H1 (cell line): ENCODE data around the gene F11. TPM values are rescaled to one million over a fixed set of nuclear protein-coding genes. Genes with fewer than 3 reads are reported as not detected.

Experiments
- CTCF ChIA-PET: fragments of 300-600 bp; sonication (Branson Sonifier 250); formaldehyde crosslinking; loops from one replicate; lab custom pipeline; 2021; ENCODE audit not compliant: partially characterized antibody; lab: Charles Lee
- POLR2A ChIA-PET: fragments of 300-600 bp; sonication (Branson Sonifier 250); formaldehyde crosslinking; loops from one replicate; lab custom pipeline; 2021; ENCODE audit warnings: inconsistent platforms; ENCODE audit not compliant: partially characterized antibody; lab: Charles Lee
- DNase-seq, 2 experiments: peaks; one replicate each; pipeline versions ENCODE4 v3.0.0 to v3.0.0-alpha.2; 2010 to 2022; ENCODE audit warnings: low spot score in 2 of 2, low read depth in 1 of 2, mixed read lengths in 1 of 2
- FAIRE-seq: peaks from 2 replicates; lab custom pipeline; 2011; peaks lifted over from hg19 to GRCh38; lab: Jason Lieb, UNC
- H2AFZ ChIP-seq: 2 replicates; pipeline ENCODE4 v1.8.1; 2012; ENCODE audit warnings: low read length, inconsistent platforms
- H2AK5ac ChIP-seq: 2 replicates; pipeline ENCODE4 v1.6.1; 2013; ENCODE audit warnings: low read depth, low read length
- H2BK120ac ChIP-seq: replicated peaks from 2 replicates; pipeline ENCODE3; 2013; ENCODE audit warnings: low read depth, low read length, inconsistent platforms
- H2BK12ac ChIP-seq: 2 replicates; pipeline ENCODE4 v1.6.1; 2013; ENCODE audit warnings: low read depth, low read length
- H2BK15ac ChIP-seq: 2 replicates; pipeline ENCODE4 v1.6.1; 2013; ENCODE audit warnings: low read length
- H2BK20ac ChIP-seq: 2 replicates; pipeline ENCODE4 v1.6.1; 2013; ENCODE audit warnings: low read length
- H2BK5ac ChIP-seq: 2 replicates; pipeline ENCODE4 v1.6.1; 2013; ENCODE audit warnings: low read depth, low read length
- H3K14ac ChIP-seq: 2 replicates; pipeline ENCODE4 v1.6.1; 2013; ENCODE audit warnings: inconsistent platforms; ENCODE audit not compliant: insufficient read length
- H3K18ac ChIP-seq: 2 replicates; pipeline ENCODE4 v1.6.1; 2013; ENCODE audit warnings: low read length; ENCODE audit errors: extremely low read depth
- H3K23ac ChIP-seq: 2 replicates; pipeline ENCODE4 v1.6.1; 2013; ENCODE audit warnings: inconsistent platforms; ENCODE audit not compliant: insufficient read length
- H3K23me2 ChIP-seq: 2 replicates; pipeline ENCODE4 v1.6.1; 2013; ENCODE audit warnings: low read depth, low read length
- H3K27ac ChIP-seq: 2 replicates; pipeline ENCODE4 v1.6.1; 2011; ENCODE audit warnings: low read depth, low read length, inconsistent platforms
- H3K27me3 ChIP-seq, 4 experiments: replicated peaks in 1 of 4; 1 replicate in 1 of 4; 2 replicates in 3 of 4; pipeline versions ENCODE4 v1.6.1 to v1.8.1; 2011 to 2013; ENCODE audit warnings: low read length in 3 of 4, mild to moderate bottlenecking in 3 of 4, inconsistent platforms in 2 of 4, mixed read lengths in 2 of 4, moderate library complexity in 1 of 4; ENCODE audit not compliant: control insufficient read depth in 3 of 4, insufficient read depth in 3 of 4; ENCODE audit errors: extremely low read depth in 1 of 4
- H3K36me3 ChIP-seq, 4 experiments: 2 replicates each; pipeline versions ENCODE4 v1.6.1 to v1.8.1; 2011 to 2013; ENCODE audit warnings: mild to moderate bottlenecking in 4 of 4, low read length in 3 of 4, moderate library complexity in 2 of 4, control low read depth in 1 of 4, inconsistent platforms in 1 of 4; ENCODE audit not compliant: insufficient read depth in 4 of 4, control insufficient read depth in 2 of 4
- H3K4ac ChIP-seq: replicated peaks from 2 replicates; pipeline ENCODE3; 2013; ENCODE audit warnings: low read length, low read depth, mixed read lengths, inconsistent platforms; ENCODE audit not compliant: insufficient read length
- H3K4me1 ChIP-seq, 4 experiments: replicated peaks in 1 of 4; 1 replicate in 1 of 4; 2 replicates in 3 of 4; pipeline versions ENCODE4 v1.6.1 to v1.8.1; 2011 to 2013; ENCODE audit warnings: low read length in 3 of 4, inconsistent platforms in 2 of 4, mixed read lengths in 1 of 4; ENCODE audit not compliant: insufficient read depth in 4 of 4, control insufficient read depth in 3 of 4
- H3K4me2 ChIP-seq, 2 experiments: 2 replicates each; pipeline versions ENCODE4 v1.6.1 to v1.8.1; 2011 to 2013; ENCODE audit warnings: low read depth in 2 of 2, low read length in 2 of 2, control low read depth in 1 of 2, inconsistent platforms in 1 of 2, mild to moderate bottlenecking in 1 of 2; ENCODE audit not compliant: insufficient read depth in 1 of 2
- H3K4me3 ChIP-seq, 4 experiments: fragments of 200-600, 300-600 bp in 1 of 4; sonication (generic), shearing (Covaris generic), sonication (Bioruptor Twin) in 1 of 4; 2 replicates each; pipeline versions ENCODE4 v1.5.1 to v1.8.1; 2011 to 2016; ENCODE audit warnings: low read length in 4 of 4, low read depth in 3 of 4, control low read depth in 2 of 4, inconsistent platforms in 2 of 4, mild to moderate bottlenecking in 2 of 4, mixed read lengths in 1 of 4, moderate library complexity in 1 of 4; ENCODE audit not compliant: insufficient read depth in 2 of 4; ENCODE audit errors: extremely low read depth in 1 of 4
- H3K56ac ChIP-seq: replicated peaks from 2 replicates; pipeline ENCODE3; 2013; ENCODE audit warnings: low read depth, mild to moderate bottlenecking, mixed read lengths, low read length, inconsistent platforms; ENCODE audit not compliant: insufficient read length
- H3K79me1 ChIP-seq: 2 replicates; pipeline ENCODE4 v1.6.1; 2013; ENCODE audit warnings: low read depth, low read length, control low read depth
- H3K79me2 ChIP-seq, 2 experiments: 2 replicates each; pipeline versions ENCODE4 v1.6.1 to v1.8.1; 2012 to 2013; ENCODE audit warnings: low read length in 2 of 2, mild to moderate bottlenecking in 2 of 2, inconsistent platforms in 1 of 2; ENCODE audit not compliant: insufficient read depth in 2 of 2, control insufficient read depth in 1 of 2
- H3K9ac ChIP-seq, 4 experiments: replicated peaks in 1 of 4; 1 replicate in 1 of 4; 2 replicates in 3 of 4; pipeline versions ENCODE4 v1.6.1 to v1.8.1; 2011 to 2013; ENCODE audit warnings: low read depth in 3 of 4, low read length in 3 of 4, control low read depth in 2 of 4, mild to moderate bottlenecking in 2 of 4, moderate library complexity in 2 of 4, inconsistent platforms in 1 of 4; ENCODE audit errors: extremely low read depth in 1 of 4
- H3K9me3 ChIP-seq, 2 experiments: 2 replicates each; pipeline versions ENCODE4 v1.6.1 to v1.8.1; 2012 to 2013; ENCODE audit warnings: mild to moderate bottlenecking in 2 of 2, moderate library complexity in 2 of 2, control low read depth in 1 of 2, inconsistent platforms in 1 of 2, low read depth in 1 of 2, low read length in 1 of 2, mixed read lengths in 1 of 2; ENCODE audit not compliant: insufficient read depth in 2 of 2
- H4K20me1 ChIP-seq, 2 experiments: replicated peaks in 1 of 2; 2 replicates each; pipeline versions ENCODE3 to v1.8.1; 2011 to 2013; ENCODE audit warnings: inconsistent platforms in 2 of 2, low read length in 2 of 2, mild to moderate bottlenecking in 1 of 2; ENCODE audit not compliant: insufficient read depth in 2 of 2, control insufficient read depth in 1 of 2
- H4K5ac ChIP-seq: 2 replicates; pipeline ENCODE4 v1.6.1; 2013; ENCODE audit warnings: low read length, low read depth, mixed read lengths, inconsistent platforms; ENCODE audit not compliant: insufficient read length
- H4K8ac ChIP-seq: 2 replicates; pipeline ENCODE4 v1.8.0; 2013; ENCODE audit warnings: mild to moderate bottlenecking, moderate library complexity, low read length, inconsistent platforms; ENCODE audit not compliant: insufficient read depth; ENCODE audit errors: extremely low read depth
- H4K91ac ChIP-seq: replicated peaks from 2 replicates; pipeline ENCODE3; 2013; ENCODE audit warnings: low read length, mixed read lengths, inconsistent platforms; ENCODE audit not compliant: insufficient read length
- ASH2L ChIP-seq: fragments of 200-600, 300-600 bp; sonication (generic); IDR thresholded peaks from one replicate; pipeline ENCODE4 v1.7.1; 2017; ENCODE audit warnings: low read length
- BRCA1 ChIP-seq: IDR thresholded peaks from 2 replicates; pipeline ENCODE4 v1.6.1; 2012; ENCODE audit warnings: low read depth, low read length, improper control_type of control experiment
- CTBP2 ChIP-seq: IDR thresholded peaks from 2 replicates; pipeline ENCODE4 v1.7.0; 2011; ENCODE audit warnings: borderline replicate concordance, mild to moderate bottlenecking, moderate library complexity, mixed read lengths, low read length; ENCODE audit not compliant: insufficient read depth, insufficient read length
- HDAC6 ChIP-seq: IDR thresholded peaks from one replicate; pipeline ENCODE4 v1.7.1; 2012; ENCODE audit warnings: low read depth, mild to moderate bottlenecking, inconsistent platforms, low read length, moderate library complexity
- POLR2A ChIP-seq, 2 experiments: IDR thresholded peaks; 1 replicate in 1 of 2; 2 replicates in 1 of 2; pipeline ENCODE4 v1.6.1; 2011; ENCODE audit warnings: low read depth in 2 of 2, low read length in 2 of 2, mild to moderate bottlenecking in 2 of 2; ENCODE audit errors: control extremely low read depth in 1 of 2
- RXRA ChIP-seq: IDR thresholded peaks from 2 replicates; pipeline ENCODE4 v1.6.1; 2011; ENCODE audit warnings: low read depth, mild to moderate bottlenecking, low read length, moderate library complexity; ENCODE audit not compliant: insufficient read depth
- WGBS, 2 experiments: shearing (Covaris generic) in 1 of 2; methylation state at CpG; one replicate each; pipeline versions ENCODE4 v1.1.6 to v1.1.7; 2013 to 2015; ENCODE audit warnings: low lambda C conversion rate in 2 of 2, mixed read lengths in 2 of 2, inconsistent platforms in 1 of 2, low coverage in 1 of 2, missing lambda C conversion rate in 1 of 2; ENCODE audit not compliant: insufficient replicate concordance in 2 of 2, insufficient coverage in 1 of 2, insufficient read length in 1 of 2; ENCODE audit errors: extremely low coverage in 1 of 2, missing lambda C conversion rate in 1 of 2; 5-methylcytosine and 5-hydroxymethylcytosine counted together
- polyA plus RNA-seq, 7 experiments: library from polyadenylated mRNA; depleted of rRNA in 3 of 7; stranded (reverse) in 5 of 7; unstranded in 2 of 7; fragments of >200 nt in 5 of 7; fragments of 200-250 nt in 2 of 7; gene quantifications; 1 replicate in 5 of 7; 2 replicates in 1 of 7; 4 replicates in 1 of 7; pipeline versions ENCODE4 v1.2.1 to v1.2.3, GENCODE V29; 2011 to 2013; ENCODE audit warnings: missing spikeins in 2 of 7, mixed read lengths in 2 of 7
- total RNA-seq: library from RNA; stranded (reverse); fragmentation: NEBNext Ultra II Directional; extraction: Animal tissue kit (Norgen Biotek cat#: 25700); gene quantifications from 2 replicates; pipeline ENCODE4 v1.2.1, GENCODE V29; 2021
- TF ChIP-seq, protein P1 (sequence below): IDR thresholded peaks from 2 replicates; pipeline ENCODE4 v1.6.1; 2012; ENCODE audit warnings: inconsistent platforms
- TF ChIP-seq, protein P2 (sequence below): IDR thresholded peaks from 2 replicates; pipeline ENCODE4 v1.6.1; 2011; ENCODE audit warnings: low read length, improper control_type of control experiment

F11 gene
- total and polyA plus RNA-seq, 2 of the 8 experiments (the other 6 are each of a cell fraction or from before 2014, with no cell fraction given), result 0.27 to 0.99 TPM

DNA sequence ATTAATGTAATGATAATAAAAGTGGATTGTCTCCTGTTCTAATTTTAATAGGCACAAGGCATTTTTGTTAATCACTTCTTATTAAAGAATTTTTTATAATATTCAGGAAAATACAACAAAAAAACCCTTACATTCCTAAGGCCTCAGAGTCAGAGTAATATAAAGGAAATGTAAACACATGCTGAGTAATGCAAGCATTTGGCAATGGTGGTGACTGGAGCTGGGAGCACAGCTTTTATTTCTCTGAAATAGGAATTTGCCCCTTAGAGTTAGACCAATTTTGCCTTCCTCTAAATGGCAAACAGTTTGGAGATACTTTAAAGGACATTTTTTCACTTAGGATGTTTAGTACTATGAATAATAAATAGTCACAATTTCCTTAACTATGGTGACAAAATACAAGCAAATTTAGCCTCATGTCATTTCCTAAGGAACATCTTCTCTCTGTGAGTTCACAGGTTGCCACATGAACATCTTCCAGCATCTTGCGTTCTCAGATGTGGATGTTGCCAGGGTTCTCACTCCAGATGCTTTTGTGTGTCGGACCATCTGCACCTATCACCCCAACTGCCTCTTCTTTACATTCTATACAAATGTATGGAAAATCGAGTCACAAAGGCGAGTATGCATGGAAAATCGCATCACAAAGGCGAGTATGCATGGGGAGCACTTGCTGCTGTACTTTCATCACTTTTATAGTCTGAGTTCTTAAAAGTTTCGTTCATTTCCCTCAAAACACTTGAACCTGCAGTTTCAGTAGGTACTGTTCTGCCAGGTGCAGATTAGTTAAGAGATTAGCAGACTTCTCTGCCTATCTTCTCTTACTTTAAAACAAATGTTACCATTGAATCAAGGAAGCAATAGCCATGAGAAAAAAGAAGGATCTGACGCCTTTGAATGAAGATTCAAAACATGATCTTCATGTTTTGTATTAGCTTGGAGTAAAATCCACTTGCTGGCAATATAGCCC lies 15.9 kb upstream of the F11 start:
- Histone ChIP-seq H4K5ac (peak overlapping the region; percentile 85), H3K14ac (no peak overlapping the region), H4K8ac (no peak overlapping the region), H2BK15ac (no peak overlapping the region), H2BK20ac (peak overlapping the region; percentile 97), H3K4me3 (peak overlapping the region in 1 of 4 experiments; percentile 45; a peak in 2 of 8 replicates), H2BK5ac (peak overlapping the region; percentile 99), H3K79me2 (peaks cover 0 to 24% of the 10 kb centered on the region in 2 experiments; a peak in 3 of 4 replicates), H3K4me1 (peaks cover 7 to 26% (median 23%) of the 10 kb centered on the region in 4 experiments; a peak in 6 of 7 replicates), H3K4ac (peak overlapping the region; percentile 40), H3K27ac (peak overlapping the region; percentile 91), H3K9me3 (no peaks in the 10 kb centered on the region; a peak in 1 of 4 replicates), H2AK5ac (peak overlapping the region; percentile 72), H3K36me3 (peaks cover 0 to 20% (median 9%) of the 10 kb centered on the region in 4 experiments; a peak in 4 of 8 replicates), H3K4me2 (peak overlapping the region; percentile 51 to 59), H2BK12ac (peak overlapping the region; percentile 91), H4K20me1 (no peaks in the 10 kb centered on the region), H2BK120ac (peak overlapping the region; percentile 91), H3K27me3 (no peaks in the 10 kb centered on the region), H3K23me2 (peaks cover 6% of the 10 kb centered on the region; the same call in 1 of the 2 replicates), H3K23ac (no peak overlapping the region), H3K18ac (peak overlapping the region; percentile 79; the same call in 1 of the 2 replicates), H3K56ac (peak overlapping the region; percentile 36), H4K91ac (peak overlapping the region; percentile 67), H3K79me1 (no peaks in the 10 kb centered on the region), H2AFZ (no peak overlapping the region), H3K9ac (peak overlapping the region in 3 of 4 experiments; percentile 14 to 56 (median 47); a peak in 3 of 7 replicates)
- 2% methylated on average over 8 of the region's 8 CpGs; no CpG with 5 or more reads in 1 of the 2 experiments for WGBS, 2 experiments
- no peak for DNase-seq
- FAIRE-seq, result peak; percentile 94
- ChIA-PET POLR2A (interaction anchor here (0.6 to 5.8 kb wide), 15 partner anchors 8 to 1745 kb away, joined by 3 to 37 read pairs (median 4); partner anchors contain the start of gene F11), CTCF (interaction anchor here (1.3 kb wide), 1 partner anchor 48 kb away, joined by 4 read pairs; no protein-coding TSS in a partner anchor)
- peak; percentile 63 for TF ChIP-seq ASH2L
- peak; percentile 66 to 78 for TF ChIP-seq POLR2A (IDR thresholded peaks at IDR 0.05; ENCODE audit: control extremely low read depth in 1 of 2, low read depth in 2 of 2, low read length in 2 of 2)
- no peak for TF ChIP-seq RXRA
- TF ChIP-seq BRCA1, result no peak
- TF ChIP-seq, protein P1, sequence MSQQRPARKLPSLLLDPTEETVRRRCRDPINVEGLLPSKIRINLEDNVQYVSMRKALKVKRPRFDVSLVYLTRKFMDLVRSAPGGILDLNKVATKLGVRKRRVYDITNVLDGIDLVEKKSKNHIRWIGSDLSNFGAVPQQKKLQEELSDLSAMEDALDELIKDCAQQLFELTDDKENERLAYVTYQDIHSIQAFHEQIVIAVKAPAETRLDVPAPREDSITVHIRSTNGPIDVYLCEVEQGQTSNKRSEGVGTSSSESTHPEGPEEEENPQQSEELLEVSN, result no peak
- TF ChIP-seq, protein P2, sequence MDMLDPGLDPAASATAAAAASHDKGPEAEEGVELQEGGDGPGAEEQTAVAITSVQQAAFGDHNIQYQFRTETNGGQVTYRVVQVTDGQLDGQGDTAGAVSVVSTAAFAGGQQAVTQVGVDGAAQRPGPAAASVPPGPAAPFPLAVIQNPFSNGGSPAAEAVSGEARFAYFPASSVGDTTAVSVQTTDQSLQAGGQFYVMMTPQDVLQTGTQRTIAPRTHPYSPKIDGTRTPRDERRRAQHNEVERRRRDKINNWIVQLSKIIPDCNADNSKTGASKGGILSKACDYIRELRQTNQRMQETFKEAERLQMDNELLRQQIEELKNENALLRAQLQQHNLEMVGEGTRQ, result no peak
- TF ChIP-seq HDAC6, result no peak
- no peak for TF ChIP-seq CTBP2
